NCI-H2196 (cell line): ENCODE measurements around the gene ACKR3.

ENCODE experiments used
- DNase-seq: peaks from one replicate; lab custom pipeline; 2025; ENCODE audit not compliant: unreplicated experiment; lab: John Stamatoyannopoulos, UW

Gene ACKR3

DNA sequence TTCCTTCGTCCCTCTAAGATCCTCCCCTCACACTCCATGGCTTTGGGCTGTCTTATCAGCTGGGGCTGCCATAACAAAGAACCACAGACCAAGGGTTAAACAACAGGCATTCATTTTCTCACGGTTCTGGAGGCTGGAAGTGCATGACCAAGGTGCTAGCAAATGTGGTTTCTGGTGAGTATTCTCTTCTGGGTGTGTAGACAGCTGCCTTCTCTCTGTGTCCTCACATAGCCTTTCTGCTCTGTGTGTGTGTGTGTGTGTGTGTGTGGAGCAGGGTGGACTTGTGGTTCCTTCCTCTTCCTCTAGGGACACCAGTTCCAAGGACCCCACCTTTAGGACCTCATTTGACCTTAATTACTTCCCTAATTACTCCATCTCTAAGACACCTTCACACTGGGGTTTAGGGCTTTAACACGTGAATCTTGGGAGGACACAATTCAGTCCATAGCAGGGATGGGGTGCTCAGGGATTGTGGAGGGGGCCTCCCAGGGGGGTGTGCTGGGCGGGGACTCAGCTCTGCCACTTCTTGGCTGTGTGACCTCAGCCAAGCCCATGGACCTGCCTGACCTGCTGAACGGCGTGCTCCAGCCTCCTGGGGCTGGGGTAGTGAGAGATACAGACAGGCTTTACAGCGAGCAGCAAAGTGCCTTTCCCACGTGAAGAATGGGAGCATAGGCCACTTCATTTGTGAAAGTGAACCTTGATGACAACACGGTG lies 38.0 kb downstream of the ACKR3 start:
- no peak for DNase-seq

DNA sequence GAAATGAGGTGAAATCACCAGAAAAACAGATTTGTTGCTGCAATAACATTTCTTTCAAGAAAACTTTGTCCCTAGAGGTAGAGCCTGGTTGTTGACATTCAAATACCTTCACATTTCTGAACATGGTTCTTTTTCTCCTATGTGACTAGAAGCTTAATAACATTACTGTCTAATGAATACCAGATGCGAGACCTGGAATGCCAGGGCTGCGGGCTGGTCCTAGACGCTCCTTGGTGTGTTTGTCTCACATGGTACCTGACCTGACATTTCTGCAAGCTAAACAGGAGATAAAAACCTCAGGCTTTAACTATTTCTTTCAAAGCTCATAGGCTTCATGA lies 38.5 kb downstream of the ACKR3 start:
- no peak for DNase-seq

DNA sequence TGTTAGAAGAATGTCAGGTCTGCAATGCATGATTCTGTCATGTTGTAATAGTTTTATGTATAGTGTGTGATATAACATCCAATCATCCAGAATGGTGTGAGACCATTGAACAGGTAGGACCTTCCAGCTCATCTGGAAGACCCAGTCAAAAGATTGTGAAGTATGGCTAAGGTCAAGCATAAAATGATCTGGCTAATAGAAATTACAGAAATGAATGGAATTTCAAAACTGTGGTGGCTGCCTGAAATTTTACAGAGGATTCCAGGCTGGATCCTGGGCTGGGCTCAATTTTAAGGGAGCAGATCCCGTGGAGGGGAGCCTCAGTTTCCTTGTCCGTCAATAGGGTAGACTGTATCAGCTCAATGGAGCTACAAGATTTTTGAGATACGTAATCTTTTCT lies 39.1 kb downstream of the ACKR3 start:
- no peak for DNase-seq

DNA sequence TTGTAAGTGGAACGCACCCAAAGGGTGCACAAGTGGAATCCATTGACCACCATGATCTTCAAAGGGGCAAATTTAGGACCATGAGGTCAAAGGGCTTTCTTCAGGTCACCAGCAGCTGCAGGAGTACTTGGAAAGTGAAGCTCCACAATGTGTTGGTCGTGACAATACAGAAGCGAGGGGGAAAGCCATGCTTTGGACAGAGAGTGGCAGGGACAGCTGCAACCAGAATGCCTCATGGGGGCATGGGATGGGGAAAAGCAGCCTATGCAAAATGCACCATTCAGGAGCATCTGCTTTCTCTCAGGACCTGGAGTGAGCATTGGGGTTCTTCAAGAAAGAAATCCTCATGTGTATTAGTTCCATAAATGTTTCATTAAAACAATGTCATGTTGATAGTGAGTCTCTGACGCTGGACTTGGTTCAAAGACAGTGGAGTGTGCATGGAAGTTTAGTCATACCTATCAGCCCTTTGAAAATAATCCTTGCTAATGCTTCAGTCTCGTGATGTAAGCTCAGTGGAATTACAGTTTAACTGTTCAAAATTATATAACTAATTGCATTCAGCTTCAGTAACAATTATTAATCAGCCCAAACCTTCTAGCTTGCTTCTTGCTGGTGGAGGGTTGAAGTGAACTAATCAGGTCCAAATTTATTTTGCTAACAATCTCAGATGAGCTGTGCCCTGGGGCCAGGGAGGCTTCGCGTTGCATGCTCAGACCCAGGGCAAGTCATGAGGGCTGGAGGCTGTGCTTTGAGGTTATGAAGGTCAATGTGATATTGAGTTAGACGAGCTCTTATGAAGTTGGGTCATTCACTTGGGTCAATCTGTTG lies 41.6 kb downstream of the ACKR3 start:
- no peak for DNase-seq

DNA sequence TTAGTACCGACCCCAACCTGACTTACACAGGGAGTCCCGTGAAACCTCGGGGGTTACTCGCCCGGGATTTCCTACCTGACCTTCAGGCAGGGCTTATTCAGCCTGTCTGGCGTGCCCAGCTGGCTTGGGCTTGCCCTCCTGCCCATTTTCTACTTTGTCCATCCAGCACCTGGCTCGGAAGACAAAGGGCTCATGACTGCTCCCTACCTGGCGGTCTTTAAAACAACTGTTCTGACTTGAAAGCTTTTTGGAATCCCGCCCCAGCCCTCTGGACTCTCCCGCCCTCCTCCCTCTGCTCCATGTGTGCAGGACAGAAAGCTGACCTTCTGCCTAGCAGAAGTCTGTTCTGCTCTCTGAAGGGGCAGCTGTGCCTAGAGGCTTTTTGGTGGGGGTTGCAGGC lies 43.1 kb downstream of the ACKR3 start:
- DNase-seq = no peak

DNA sequence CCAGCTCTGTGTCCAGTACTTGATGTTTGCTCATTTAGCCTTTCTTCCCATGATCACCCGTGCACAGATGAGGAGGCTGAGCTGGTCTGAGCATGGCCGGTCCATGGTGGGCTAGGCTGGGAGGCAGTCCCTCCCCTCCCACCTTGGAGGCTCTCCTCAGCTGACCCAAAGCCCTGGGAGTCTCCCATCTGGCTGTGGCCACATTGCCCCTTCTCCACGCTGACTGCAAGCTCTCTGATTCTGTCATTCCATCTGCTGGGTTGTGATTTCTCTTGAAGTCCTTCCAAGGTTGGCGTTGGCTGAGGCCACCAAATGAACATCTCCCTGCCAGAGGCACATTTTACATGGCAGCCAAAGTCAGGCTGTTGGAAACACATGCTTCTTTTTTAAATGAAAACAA lies 44.0 kb downstream of the ACKR3 start:
- DNase-seq = no peak

DNA sequence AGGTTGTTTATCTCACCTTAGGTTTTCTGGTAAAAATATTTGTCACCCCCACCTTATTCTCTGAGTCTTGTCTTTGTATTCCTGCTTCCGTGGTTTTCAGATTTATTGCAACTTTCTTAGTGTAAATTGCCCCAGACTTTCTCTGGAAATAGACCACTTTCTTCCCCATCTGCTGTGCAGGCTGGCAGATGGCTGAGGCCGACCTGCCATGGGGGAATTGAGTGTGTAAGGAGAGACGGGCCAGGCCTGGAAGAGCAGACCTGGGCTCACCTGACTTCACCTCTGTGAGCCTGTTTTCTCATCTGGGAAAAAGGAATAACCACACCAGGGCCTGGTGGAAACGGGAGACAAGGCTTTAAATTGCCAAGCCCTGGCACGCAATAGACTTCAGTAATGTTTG lies 44.9 kb downstream of the ACKR3 start:
- DNase-seq = no peak

DNA sequence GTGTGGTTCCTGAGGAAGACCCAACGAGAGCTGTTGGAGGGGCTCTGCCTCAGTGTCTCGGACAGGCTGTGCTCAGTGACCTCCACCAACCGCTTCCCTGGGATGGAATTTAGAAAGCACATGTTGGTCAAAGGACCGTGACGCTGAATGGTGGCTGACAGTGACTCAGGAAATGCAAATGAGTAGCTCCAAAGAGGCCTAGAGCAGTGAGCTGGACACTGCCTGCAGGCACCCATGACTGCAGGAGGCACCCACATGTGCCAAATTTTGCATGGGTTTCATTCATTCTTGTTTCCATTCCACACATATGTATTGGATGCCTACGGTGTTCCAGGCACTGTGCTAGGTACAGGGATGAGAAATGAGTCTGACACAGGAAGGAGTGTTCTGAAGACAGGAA lies 46.4 kb downstream of the ACKR3 start:
- DNase-seq = no peak

DNA sequence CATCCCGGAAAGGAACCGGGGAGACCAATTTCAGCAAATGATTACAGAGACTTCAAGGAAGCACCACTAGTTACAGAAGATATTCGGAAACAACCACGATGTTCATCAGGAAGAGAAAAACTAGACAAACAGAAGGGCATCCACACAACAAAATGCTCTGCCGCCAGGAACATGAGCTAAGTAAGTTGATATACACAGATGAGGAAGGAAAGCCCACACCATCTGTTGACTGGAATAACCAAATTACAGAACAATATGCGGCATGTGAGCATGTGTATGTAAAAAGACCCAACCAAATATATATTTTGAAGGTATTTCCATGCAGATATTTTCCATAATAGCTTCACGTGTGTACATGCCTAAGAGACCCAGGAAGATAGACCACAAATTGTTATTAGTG lies 47.0 kb downstream of the ACKR3 start:
- DNase-seq = no peak

DNA sequence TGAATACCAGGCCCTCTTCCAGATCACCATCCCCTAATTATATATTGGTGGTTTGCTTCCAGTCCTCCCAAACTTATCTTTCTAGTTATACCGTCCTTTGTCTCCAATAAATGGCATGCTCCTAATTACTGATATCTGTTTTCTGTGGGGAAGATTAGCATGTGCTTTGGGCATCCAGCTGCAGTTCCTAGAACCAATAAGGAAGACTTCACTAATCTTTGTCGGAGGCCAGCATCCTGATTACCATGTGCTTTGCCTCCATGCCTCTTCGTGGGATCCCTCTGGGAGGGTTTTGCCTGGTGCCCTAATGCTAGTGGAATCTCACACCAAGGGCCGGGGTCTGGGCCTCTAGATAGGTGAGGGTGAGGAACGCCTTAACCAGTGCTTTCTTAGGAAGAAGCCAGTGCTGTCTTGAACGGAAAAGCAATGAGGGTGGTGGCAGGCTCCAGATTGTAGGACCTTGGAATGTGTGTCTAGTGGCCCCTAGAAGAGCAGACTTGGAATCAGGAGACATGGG lies 47.7 kb downstream of the ACKR3 start:
- no peak for DNase-seq

DNA sequence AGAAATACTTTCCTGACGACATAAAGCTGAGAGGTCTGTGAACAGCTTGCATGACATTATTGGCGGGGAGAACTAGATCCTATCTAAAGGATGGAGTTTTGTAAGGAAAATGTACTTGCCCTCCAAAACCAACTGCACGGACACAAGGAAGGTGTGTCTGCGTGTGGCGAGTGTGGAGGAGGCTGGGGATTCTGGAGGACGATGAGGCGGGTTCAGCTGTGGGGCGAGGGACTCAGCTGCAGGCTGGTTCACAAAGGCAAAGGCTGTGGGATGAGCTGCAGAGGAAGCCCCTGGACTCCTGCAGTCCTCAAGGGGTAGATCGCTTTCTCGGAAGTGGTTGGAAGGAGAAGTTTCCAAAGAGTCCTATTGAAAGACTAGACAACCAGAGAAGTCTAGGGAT lies 48.2 kb downstream of the ACKR3 start:
- no peak for DNase-seq

DNA sequence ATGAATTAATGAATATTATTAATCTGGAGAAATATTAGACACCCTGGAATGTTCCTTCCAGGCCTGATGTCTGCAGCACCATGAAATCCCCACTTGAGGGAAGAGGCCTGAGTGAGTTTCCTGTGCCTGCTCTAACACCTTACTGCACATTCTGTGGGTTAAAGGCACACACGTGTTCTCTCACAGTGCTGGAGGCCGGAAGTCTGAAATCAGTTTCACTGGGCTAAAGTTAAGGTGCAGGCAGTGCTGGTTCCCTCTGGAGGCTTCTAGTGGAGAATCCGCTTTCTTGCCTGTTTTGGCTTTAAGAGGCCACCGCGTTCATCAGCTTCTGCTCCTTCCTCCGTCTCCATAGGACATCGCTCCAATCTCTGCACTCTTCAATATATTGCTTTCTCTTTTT lies 48.7 kb downstream of the ACKR3 start:
- no peak for DNase-seq

DNA sequence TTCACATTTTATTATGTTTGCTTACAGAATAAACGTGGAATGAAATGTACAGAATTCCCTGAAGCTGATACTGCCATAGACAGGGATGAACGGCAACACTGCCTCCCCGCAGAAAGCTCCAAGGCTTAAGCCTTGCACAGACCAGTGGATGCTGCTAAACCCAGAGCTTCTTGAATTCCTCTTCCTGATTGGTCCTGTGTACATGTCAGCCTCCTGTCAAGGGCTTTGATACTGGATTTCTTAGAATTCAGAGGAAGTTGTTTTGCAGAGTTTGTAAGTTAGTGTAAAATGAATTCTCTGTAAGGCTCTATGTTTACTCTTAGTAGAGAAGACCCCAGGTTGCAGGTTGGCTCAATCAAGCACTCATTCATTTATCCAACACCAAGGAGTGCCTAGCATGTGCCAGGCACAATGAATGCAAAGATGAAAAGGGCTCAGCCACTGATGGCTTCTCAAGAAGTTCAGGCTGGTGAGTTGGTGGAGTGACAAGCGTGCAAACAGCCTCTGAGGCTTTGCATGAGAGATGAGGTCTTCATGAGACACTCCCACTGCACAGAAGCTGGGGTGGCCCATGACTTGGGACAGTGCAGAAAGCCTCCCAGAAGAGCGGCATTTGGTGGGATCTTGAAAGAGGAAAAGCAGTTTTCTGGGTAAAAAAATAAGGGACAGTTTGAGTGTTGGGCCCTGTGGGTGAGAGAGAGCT lies 50.4 kb downstream of the ACKR3 start:
- DNase-seq = no peak

DNA sequence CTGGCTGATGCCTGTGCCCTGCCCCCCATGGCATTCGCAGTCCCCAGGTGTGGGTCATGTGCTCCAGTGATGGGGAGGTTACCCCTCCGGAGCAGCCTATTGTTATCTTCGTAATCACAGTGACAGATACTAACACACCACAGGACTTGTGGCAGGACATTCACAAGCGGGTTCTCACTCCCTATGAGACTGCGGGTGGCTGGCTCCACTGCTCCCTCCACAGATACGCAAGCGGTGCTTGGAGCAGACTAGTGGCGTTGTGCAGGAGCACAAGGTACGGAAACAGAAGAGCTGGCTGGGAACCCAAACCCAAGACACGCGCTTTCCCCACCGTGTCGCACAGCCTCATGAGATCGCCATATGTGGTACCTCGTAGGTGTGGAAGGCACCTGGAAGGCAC lies 52.2 kb downstream of the ACKR3 start:
- DNase-seq = no peak

DNA sequence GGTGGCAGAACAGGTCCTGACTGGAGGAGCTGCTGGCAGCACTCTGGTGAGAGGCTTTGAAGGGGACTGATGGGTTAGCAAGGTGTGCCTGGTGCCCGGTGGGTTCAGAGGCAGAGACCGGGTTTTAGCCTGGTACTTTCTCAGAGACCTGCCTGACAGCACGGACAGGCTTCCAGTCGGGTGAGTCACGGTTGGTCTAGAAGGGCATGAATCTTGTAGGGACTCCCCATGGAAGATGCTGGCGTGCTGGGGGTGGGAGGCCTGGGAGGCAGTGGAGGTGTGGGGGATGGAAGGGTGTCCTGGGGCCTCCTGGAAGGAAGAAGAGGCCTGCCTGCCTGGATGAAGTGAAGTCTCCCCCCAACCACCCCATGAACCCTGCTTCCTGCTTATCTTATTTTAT lies 52.6 kb downstream of the ACKR3 start:
- no peak for DNase-seq

DNA sequence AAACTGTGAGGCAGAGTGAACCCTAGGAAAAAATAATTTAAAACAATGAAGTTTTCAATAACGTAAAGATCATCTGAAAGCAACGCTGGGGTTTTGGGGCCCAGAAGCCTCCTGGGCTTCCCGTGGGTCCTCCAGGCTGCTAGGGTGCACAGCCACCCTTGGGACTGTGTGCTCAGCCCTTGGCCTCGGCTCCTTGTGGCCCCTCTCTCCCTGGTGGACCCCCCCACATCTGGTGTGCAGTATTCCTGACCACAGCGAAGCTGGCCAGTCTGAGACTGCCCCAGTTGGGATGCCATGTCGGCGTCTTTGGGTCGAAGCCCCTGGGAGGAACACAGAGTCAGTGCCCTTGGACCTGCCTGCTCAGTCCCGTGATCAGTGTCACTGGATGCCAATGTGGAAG lies 53.0 kb downstream of the ACKR3 start:
- DNase-seq = no peak

DNA sequence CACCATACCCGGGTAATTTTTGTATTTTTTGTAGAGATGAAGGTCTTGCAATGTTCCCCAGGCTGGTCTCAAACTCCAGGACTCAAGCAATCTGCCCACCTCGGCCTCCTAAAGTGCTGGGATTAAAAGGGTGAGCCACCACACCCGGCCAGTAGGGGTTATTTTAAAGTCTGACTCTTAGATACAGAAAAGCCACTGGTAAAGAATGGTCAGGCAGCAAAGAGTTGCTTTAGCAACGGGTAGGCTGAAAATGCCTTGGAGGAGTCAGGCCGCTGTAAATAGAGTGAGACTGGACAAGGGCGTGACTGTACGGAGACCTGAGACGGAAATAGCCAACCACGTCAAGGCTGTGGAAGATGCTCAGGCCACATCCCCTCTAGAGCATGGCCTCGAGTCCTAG lies 54.2 kb downstream of the ACKR3 start:
- no peak for DNase-seq

DNA sequence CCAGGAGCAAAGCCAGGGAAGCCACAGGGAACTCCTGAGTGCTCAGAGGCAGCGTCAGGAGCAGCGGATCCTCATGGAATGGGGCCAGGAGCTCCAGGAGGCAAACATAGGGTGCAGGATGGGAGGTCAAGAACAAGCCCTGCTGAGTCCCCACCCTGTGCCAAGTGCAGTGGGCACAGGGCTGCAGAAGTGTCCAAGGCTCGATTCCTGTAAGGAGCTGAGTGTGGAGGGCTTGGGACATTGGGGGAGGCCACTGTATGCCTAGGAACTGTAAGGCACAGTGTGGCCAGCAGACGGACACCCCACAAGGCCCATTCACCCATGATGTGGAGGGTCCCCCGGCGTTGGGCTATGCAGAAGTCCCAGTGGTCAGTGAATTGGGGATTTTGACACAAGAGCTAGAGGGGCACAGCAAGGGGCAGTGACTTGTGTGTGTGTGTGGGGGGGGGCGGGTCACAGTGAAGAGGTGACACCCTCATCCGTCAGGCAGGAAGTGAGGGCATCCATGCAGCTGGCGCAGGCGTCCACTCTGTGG lies 55.6 kb downstream of the ACKR3 start:
- no peak for DNase-seq

DNA sequence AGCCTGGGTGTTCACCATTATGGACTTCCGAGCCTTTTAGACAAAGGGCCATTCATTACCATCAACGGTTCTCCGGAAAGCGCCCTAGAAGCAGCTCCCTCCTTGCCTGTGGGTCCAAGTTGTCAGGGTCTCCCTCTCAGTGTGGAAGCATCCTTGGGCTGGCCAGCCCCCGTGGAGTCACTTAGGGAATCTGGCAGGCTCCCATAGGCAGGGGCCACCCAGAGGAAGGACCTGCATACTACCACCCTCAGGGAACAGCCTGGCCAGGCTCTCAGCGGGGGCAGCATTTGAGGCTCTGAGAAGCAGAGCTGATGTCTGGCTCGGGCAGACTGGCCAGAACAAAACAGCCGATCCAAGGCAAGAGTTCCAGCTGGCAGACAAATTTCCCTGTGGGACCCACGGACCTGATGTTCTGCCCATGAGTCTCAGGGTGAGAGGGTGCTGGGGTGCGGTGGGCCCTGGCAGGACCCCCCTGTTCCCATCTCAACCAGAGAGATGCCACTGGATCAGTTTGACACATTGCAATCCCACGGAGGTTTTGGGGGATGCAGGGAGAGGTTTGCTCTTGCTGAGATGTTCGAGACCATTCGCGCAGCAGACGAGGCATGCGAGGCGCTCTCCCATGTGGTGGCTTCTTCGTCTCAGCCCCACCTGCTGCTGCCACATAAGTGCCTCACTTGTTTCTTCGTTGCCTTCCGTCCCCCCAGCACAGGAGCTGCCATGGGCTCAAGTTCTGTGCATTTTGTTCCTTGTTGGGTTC lies 56.9 kb downstream of the ACKR3 start:
- DNase-seq = no peak

DNA sequence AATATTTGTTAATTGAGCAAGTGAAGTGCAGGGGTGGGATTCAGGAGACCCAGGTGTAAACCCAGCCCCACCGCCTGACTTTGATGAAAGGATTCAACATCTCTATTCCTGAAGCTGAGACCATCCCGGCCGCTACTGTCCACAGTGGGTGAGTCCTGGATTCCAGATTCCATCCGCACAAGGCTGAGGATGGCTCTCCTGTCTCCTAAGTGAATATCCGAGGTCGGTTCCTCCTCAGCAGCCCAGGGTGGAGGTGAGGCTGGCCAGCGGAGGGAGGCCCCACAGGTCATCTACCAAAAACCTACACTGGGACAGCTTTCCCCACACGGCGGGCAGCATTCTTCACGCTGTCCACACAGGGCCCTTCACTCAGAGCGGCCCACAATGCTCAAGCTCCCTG lies 57.6 kb downstream of the ACKR3 start:
- no peak for DNase-seq

DNA sequence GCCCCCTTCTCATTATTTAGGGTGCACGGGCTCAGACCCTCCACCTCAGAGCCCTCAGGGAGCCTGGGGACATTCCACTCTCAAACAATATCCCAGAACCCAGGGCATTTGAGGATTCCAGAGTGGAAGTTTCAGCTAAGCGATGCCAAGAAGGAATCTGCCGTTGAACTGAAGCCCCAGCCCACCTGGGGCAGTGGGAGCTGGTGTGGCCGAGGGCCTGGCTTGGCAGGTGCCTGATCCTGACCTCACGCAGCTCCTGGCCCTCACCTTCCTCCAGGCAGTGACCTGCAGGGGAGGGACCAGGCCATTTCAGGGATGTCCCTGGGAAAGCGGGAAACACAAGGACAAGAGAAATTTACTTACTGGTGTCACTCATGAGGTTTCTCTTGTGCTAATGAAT lies 58.2 kb downstream of the ACKR3 start:
- DNase-seq = no peak
